Dendritic cell treated with granulocyte-macrophage colony-stimulating factor and Interleukin-4, amounts not matched to agents 40 ng/mL and 50 ng/mL, for 4 days (primary cell): ENCODE measurements around the gene SPSB1.
A peak's percentile ranks its signal among the peaks of the same experiment; 100 is the strongest.

Source experiments
- H3K27ac Mint-ChIP-seq: one replicate; pipeline ENCODE4 v1.8.0; 2022; ENCODE audit warnings: mild to moderate bottlenecking, mixed read lengths
- H3K27me3 Mint-ChIP-seq: one replicate; pipeline ENCODE4 v1.8.0; 2022; ENCODE audit warnings: mild to moderate bottlenecking, mixed read lengths
- H3K36me3 Mint-ChIP-seq: one replicate; pipeline ENCODE4 v1.8.0; 2022; ENCODE audit warnings: low read depth, mixed read lengths
- H3K4me1 Mint-ChIP-seq: one replicate; pipeline ENCODE4 v1.8.0; 2022; ENCODE audit warnings: low read depth, mixed read lengths
- H3K4me3 Mint-ChIP-seq: one replicate; pipeline ENCODE4 v1.8.0; 2022; ENCODE audit warnings: mild to moderate bottlenecking, moderate library complexity, mixed read lengths
- H3K9me3 Mint-ChIP-seq: one replicate; pipeline ENCODE4 v1.8.0; 2022; ENCODE audit warnings: mixed read lengths
- intact Hi-C: fragments of 100-400 bp; cut with micrococcal nuclease; formaldehyde crosslinking; loops from one replicate; pipeline ENCODE4 v1.15.0; 2022

Gene SPSB1

DNA sequence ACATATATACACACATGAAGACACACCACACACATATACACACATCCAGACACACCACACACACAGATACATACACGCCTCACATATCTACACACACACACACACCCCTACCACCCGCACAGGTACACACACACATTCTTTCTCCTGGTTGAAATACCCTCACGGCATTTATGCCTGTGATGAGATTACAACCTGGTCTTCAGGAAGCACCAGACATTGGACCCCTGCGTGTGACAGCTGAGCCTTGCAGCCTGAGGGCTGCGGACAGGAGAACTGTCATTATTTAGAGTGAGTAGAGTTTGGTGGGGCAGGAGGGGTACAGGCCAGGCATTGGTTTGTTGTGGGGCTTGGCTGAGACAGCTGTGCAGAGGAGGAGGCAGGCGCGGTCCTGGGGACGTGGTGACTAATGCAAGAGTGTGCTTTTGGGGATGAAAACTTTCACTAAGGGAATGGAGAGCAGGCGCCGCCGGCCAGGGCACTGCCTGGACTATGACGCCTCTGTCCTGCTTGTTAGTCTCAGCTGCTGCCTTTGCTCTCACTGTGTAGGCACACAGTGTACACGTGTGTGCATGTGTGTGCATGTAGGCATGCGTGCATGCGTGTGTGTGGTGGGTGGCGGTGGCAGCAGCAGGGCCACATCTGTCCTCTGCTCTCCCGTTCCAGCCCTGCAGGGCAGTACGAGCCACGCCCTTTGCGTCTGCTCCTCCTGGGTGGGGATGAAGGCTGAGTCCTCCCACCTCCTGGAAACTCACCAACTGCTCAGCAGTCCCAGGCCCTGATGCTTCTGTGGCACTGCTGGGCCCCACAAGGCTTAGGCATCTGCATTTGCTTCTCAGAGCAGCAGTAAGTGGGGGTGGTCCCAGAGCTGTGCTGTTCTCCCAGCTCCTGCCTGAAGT, 57.6 kb downstream of the SPSB1 start:
- intact Hi-C loops = no loop called here
- H3K27me3 Mint-ChIP-seq = peaks cover 24% of the 10 kb centered on the region
- H3K27ac Mint-ChIP-seq = no peak overlapping the region
- no peaks in the 10 kb centered on the region for H3K9me3 Mint-ChIP-seq
- no peak overlapping the region for H3K4me3 Mint-ChIP-seq
- H3K36me3 Mint-ChIP-seq = no peaks in the 10 kb centered on the region
- H3K4me1 Mint-ChIP-seq = peaks cover 6% of the 10 kb centered on the region

GRCh38 chr1:9350960-9351359, 58.3 kb downstream of the SPSB1 start:
- no peak overlapping the region for H3K4me3 Mint-ChIP-seq
- intact Hi-C loops = no loop called here
- H3K9me3 Mint-ChIP-seq = no peaks in the 10 kb centered on the region
- no peak overlapping the region for H3K27ac Mint-ChIP-seq
- peaks cover 6% of the 10 kb centered on the region for H3K4me1 Mint-ChIP-seq
- H3K36me3 Mint-ChIP-seq = peaks cover 6% of the 10 kb centered on the region
- H3K27me3 Mint-ChIP-seq = peaks cover 17% of the 10 kb centered on the region

DNA sequence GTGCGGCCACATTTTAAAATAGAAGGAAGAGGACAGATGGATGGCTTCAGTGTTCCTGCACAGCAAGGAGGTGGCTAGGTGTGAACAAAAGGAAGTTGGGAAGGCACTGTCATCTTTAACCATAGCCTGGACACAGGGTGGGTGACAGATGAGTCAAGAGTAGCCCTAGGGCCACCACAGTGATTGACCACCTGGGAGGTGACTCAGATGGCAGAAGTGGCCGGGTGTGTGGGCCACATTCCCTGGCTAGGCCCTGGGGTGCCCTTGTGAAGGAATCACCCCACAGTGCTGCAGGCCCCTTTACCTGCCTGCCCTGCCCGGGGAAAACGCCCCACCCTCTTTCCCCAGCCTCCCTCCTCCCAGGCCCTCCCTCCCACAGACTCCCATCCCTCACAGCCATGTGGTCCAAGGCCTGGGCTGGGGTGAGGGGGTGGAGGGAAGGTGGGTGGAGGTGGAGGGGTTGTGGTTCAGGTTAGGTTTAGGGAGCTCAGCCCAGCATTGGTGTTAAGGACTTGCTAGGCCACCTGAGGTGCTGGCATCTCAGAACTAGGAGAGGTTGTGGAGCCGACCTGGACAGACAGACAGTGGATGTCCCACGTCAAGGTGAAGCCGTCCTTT, 59.1 kb downstream of the SPSB1 start:
- H3K4me3 Mint-ChIP-seq = no peak overlapping the region
- H3K27ac Mint-ChIP-seq = no peak overlapping the region
- peaks cover 9% of the 10 kb centered on the region for H3K27me3 Mint-ChIP-seq
- H3K4me1 Mint-ChIP-seq = peaks cover 6% of the 10 kb centered on the region
- H3K36me3 Mint-ChIP-seq = peaks cover 14% of the 10 kb centered on the region
- intact Hi-C loops = no loop called here
- no peaks in the 10 kb centered on the region for H3K9me3 Mint-ChIP-seq

- Mint-ChIP-seq H3K4me1 (peaks cover 6% of the 10 kb centered on the region), H3K27me3 (peaks cover 10% of the 10 kb centered on the region)
These were observed 59.9 kb downstream of the SPSB1 start for GRCh38 chr1:9352377-9353134.

DNA sequence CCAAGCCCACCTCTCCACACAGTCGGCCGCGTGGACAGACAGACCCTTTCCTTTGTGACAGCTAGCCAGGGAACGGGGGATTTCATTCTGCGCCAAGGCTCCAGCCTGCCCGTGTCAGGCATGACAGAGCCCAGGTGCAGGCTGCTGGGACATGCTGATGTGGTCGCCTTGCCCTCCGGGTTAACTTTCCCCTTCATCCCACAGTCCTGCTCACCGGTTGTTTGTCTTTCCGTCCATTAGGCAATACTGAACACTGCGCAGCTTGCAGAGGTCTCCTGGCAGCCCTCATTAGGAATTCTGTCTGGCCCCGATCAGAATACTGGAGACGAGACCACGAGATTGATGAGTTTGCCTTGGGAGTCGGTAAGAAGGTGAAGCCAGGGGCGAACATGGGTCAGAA, 62.8 kb downstream of the SPSB1 start:
- no peak overlapping the region for H3K27ac Mint-ChIP-seq
- H3K27me3 Mint-ChIP-seq = peaks cover 20% of the 10 kb centered on the region
- intact Hi-C loops = no loop called here
- no peaks in the 10 kb centered on the region for H3K9me3 Mint-ChIP-seq
- no peak overlapping the region for H3K4me3 Mint-ChIP-seq
- no peaks in the 10 kb centered on the region for H3K4me1 Mint-ChIP-seq
- peaks cover 26% of the 10 kb centered on the region for H3K36me3 Mint-ChIP-seq

More at GRCh38 chr1:9352377-9353134, 59.9 kb downstream of the SPSB1 start:
- intact Hi-C loops = no loop called here
- Mint-ChIP-seq H3K36me3 (peaks cover 20% of the 10 kb centered on the region), H3K9me3 (no peaks in the 10 kb centered on the region), H3K4me3 (no peak overlapping the region), H3K27ac (no peak overlapping the region)

GRCh38 chr1:9356021-9356420, 63.3 kb downstream of the SPSB1 start:
- no peaks in the 10 kb centered on the region for H3K4me1 Mint-ChIP-seq
- intact Hi-C loops = no loop called here
- H3K27ac Mint-ChIP-seq = no peak overlapping the region
- no peak overlapping the region for H3K4me3 Mint-ChIP-seq
- no peaks in the 10 kb centered on the region for H3K9me3 Mint-ChIP-seq
- peaks cover 26% of the 10 kb centered on the region for H3K36me3 Mint-ChIP-seq
- H3K27me3 Mint-ChIP-seq = peaks cover 20% of the 10 kb centered on the region

- peaks cover 26% of the 10 kb centered on the region for H3K27me3 Mint-ChIP-seq
- H3K9me3 Mint-ChIP-seq = no peaks in the 10 kb centered on the region
- intact Hi-C loops = no loop called here
- H3K36me3 Mint-ChIP-seq = peaks cover 26% of the 10 kb centered on the region
- H3K27ac Mint-ChIP-seq = no peak overlapping the region
- H3K4me1 Mint-ChIP-seq = peaks cover 1% of the 10 kb centered on the region
- H3K4me3 Mint-ChIP-seq = no peak overlapping the region
These were observed 64.3 kb downstream of the SPSB1 start for GRCh38 chr1:9356829-9357466.

DNA sequence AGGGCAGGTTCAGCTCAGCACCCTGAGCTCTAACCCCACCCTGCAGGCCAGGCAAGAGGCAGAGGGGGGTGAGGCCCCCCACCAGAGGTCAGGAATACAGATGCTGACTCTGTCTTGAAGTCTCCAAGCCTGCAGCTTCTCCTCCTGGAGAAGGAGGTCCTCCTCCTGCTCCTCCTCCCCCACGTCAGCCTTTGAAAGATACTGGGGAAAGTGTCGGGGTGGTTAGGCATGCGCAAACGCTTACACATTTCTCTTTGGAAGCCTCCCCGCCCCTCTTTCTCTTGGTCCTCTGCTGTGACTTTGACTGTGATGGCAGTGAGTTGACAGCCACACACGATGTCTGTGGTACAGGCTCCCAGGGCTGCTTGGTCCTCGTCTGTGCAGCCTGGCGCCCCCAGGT, 65.3 kb downstream of the SPSB1 start:
- Mint-ChIP-seq H3K27me3 (peaks cover 26% of the 10 kb centered on the region), H3K36me3 (peaks cover 26% of the 10 kb centered on the region), H3K9me3 (no peaks in the 10 kb centered on the region), H3K4me1 (peaks cover 12% of the 10 kb centered on the region), H3K4me3 (no peak overlapping the region), H3K27ac (no peak overlapping the region)
- intact Hi-C loops = no loop called here

DNA sequence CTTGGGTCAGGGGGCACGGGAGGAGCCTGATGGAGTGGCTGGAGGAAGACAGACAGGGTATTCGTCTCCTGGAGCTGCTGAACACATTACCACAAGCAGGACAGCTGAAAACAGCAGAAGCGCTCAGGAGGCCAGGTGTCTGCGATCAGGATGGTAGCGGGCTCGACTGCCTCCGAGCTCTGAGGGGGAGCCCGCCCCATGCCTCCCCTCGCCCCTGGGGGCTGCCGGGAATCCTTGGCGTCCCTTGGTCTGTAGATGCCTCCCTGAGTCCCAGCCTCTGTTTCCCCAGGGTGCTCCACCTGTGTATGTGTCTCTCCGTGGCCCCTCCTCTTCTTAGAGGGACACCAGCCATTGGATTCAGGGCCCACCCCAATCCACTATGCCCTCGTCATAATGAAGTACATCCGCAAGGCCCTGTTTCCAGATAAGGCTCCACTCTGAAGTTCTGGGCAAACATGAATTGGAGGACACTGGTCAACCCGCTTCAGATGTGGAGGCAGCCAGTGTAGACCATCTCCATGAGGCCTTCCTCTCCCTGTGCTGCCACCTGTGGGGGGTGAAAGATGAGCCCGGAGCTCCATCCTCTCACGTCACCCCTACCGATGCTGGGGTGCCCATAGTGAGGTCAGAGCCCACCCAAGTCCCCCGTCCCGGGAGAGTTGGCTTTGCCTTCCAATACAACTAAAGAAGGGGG, 67.8 kb downstream of the SPSB1 start:
- Mint-ChIP-seq H3K27ac (no peak overlapping the region), H3K36me3 (peaks cover 24% of the 10 kb centered on the region), H3K4me3 (no peak overlapping the region), H3K9me3 (no peaks in the 10 kb centered on the region), H3K27me3 (peaks cover 32% of the 10 kb centered on the region), H3K4me1 (peaks cover 18% of the 10 kb centered on the region)
- intact Hi-C loops = no loop called here

DNA sequence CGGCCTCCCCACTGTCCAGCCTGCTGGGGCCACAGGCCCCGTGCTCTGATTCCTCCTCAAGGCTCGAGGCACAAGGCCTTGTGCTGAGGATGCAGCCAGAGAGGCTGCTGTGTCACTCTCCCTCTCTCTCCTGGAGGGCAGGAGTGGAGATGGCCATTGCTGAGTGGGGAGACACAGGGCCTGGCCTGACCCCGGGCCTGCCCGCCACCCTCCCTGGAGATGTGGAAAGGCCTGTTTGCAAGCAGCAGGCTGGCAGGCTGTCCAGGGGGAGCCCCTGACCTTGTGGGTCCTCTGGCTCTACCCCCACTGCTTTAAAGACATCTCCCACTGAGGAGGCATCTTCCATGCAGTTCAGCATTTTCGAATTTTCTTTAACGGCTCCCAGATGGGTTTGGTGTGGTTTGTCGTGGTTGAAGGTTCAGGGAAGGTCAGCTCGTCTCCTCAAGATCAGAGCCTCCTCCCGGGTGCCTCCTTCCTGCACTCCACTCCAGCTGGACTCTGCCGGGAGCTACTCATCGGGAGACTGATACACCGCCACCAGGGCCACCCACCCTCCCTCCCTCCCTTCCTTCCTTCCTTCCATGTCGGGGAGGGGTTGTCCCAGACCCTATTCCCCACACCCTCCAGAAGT, 69.1 kb downstream of the SPSB1 start:
- Mint-ChIP-seq H3K27me3 (peaks cover 34% of the 10 kb centered on the region), H3K4me3 (no peak overlapping the region), H3K4me1 (peaks cover 18% of the 10 kb centered on the region), H3K27ac (peak overlapping the region; percentile 68), H3K9me3 (no peaks in the 10 kb centered on the region), H3K36me3 (peaks cover 12% of the 10 kb centered on the region)
- intact Hi-C loops = no loop called here

- H3K4me1 Mint-ChIP-seq = peaks cover 18% of the 10 kb centered on the region
- peak overlapping the region; percentile 68 for H3K27ac Mint-ChIP-seq
- intact Hi-C loops = no loop called here
- H3K27me3 Mint-ChIP-seq = peaks cover 33% of the 10 kb centered on the region
- peak overlapping the region; percentile 63 for H3K4me3 Mint-ChIP-seq
- H3K36me3 Mint-ChIP-seq = peaks cover 8% of the 10 kb centered on the region
- no peaks in the 10 kb centered on the region for H3K9me3 Mint-ChIP-seq
These were observed 69.8 kb downstream of the SPSB1 start for GRCh38 chr1:9362488-9362887.

GRCh38 chr1:9363061-9363471, 70.4 kb downstream of the SPSB1 start:
- intact Hi-C loops = no loop called here

DNA sequence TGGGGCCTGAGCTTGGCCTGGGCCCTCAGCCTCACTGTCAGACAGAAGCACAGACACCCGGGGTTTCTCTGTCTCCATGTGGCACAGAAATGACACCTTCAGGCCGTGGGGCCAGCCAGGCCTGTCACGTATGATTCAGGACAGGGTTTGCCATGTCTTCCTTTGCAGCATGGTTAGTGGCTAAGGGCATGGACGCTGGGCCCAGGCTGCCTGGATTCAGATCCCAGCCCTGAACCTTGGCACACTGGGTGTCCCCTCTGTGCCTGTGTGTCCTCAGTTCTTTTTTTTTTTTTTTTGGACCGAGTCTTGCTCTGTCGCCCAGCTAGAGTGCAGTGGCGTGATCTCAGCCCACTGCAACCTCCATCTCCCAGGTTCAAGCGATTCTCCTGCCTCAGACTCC, 73.6 kb downstream of the SPSB1 start:
- H3K27me3 Mint-ChIP-seq = peaks cover 29% of the 10 kb centered on the region
- H3K27ac Mint-ChIP-seq = no peak overlapping the region
- H3K4me3 Mint-ChIP-seq = no peak overlapping the region
- no peaks in the 10 kb centered on the region for H3K9me3 Mint-ChIP-seq
- H3K36me3 Mint-ChIP-seq = peaks cover 8% of the 10 kb centered on the region
- intact Hi-C loops = no loop called here
- H3K4me1 Mint-ChIP-seq = peaks cover 18% of the 10 kb centered on the region

More at GRCh38 chr1:9363061-9363471, 70.4 kb downstream of the SPSB1 start:
- H3K4me3 Mint-ChIP-seq = no peak overlapping the region
- peaks cover 18% of the 10 kb centered on the region for H3K4me1 Mint-ChIP-seq
- peaks cover 32% of the 10 kb centered on the region for H3K27me3 Mint-ChIP-seq
- peaks cover 13% of the 10 kb centered on the region for H3K36me3 Mint-ChIP-seq
- no peak overlapping the region for H3K27ac Mint-ChIP-seq
- H3K9me3 Mint-ChIP-seq = no peaks in the 10 kb centered on the region
